SK-N-SH treated with all-trans-retinoic acid at 6 μM for 48 hours (cell line): ENCODE measurements around the gene CEBPA.
"Not testable (repeated sequence)": the region's sequence is repeated elsewhere in the genome, so short reads cannot be mapped to it uniquely, and the experiment has no call there.

Experiments used
- ATAC-seq: fragments of 200-7000 bp; cut with Tn5 transposase; 3 replicates; pipeline ENCODE4 v1.9.1; 2020; ENCODE audit warnings: mild to moderate bottlenecking, moderate library complexity
- ARNTL ChIP-seq: fragments of 450-650 bp; formaldehyde crosslinking; IDR thresholded peaks from 2 replicates; pipeline ENCODE4 v1.5.0; 2020; ENCODE audit warnings: low read depth, mild to moderate bottlenecking, moderate library complexity, borderline replicate concordance
- CSDC2 ChIP-seq: fragments of 250-450 bp; sonication (Bioruptor Pico); IDR thresholded peaks from 2 replicates; pipeline ENCODE4 v1.5.0; 2020; ENCODE audit warnings: mild to moderate bottlenecking, moderate library complexity
- ESRRG ChIP-seq: fragments of 250-450 bp; sonication (Bioruptor Pico); IDR thresholded peaks from 2 replicates; pipeline ENCODE4 v1.6.1; 2021; ENCODE audit warnings: mild to moderate bottlenecking
- ISL1 ChIP-seq: fragments of 250-450 bp; sonication (Bioruptor Pico); IDR thresholded peaks from 2 replicates; pipeline ENCODE4 v2.1.2; 2022; ENCODE audit warnings: mild to moderate bottlenecking, moderate library complexity
- OSR1 ChIP-seq: fragments of 250-450 bp; sonication (Bioruptor Pico); IDR thresholded peaks from 2 replicates; pipeline ENCODE4 v1.8.0; 2022; ENCODE audit warnings: moderate library complexity, mild to moderate bottlenecking, inconsistent platforms
- PPARA ChIP-seq: fragments of 250-450 bp; sonication (Bioruptor Pico); IDR thresholded peaks from 2 replicates; pipeline ENCODE4 v1.5.0; 2020; ENCODE audit warnings: mild to moderate bottlenecking, borderline replicate concordance
- RARB ChIP-seq: fragments of 250-450 bp; sonication (Bioruptor Pico); IDR thresholded peaks from 2 replicates; pipeline ENCODE4 v1.8.0; 2021; ENCODE audit warnings: mild to moderate bottlenecking, moderate library complexity
- SNAI2 ChIP-seq: fragments of 250-450 bp; sonication (Bioruptor Pico); IDR thresholded peaks from 2 replicates; pipeline ENCODE4 v1.5.0; 2020; ENCODE audit warnings: mild to moderate bottlenecking, moderate library complexity
- TOX ChIP-seq: fragments of 250-450 bp; sonication (Bioruptor Pico); IDR thresholded peaks from 2 replicates; pipeline ENCODE4 v1.8.0; 2021; ENCODE audit warnings: mild to moderate bottlenecking, moderate library complexity, borderline replicate concordance
- ZC3H10 ChIP-seq: fragments of 250-450 bp; sonication (Bioruptor Pico); IDR thresholded peaks from 2 replicates; pipeline ENCODE4 v1.5.1; 2021; ENCODE audit warnings: mild to moderate bottlenecking, moderate library complexity
- ZFP30 ChIP-seq: fragments of 450-650 bp; formaldehyde crosslinking; IDR thresholded peaks from 2 replicates; pipeline ENCODE4 v1.5.0; 2022; ENCODE audit warnings: mild to moderate bottlenecking, moderate library complexity
- ZNF565 ChIP-seq: fragments of 450-650 bp; formaldehyde crosslinking; conservative IDR thresholded peaks from 2 replicates; pipeline ENCODE4 v1.5.0; 2020; ENCODE audit warnings: low read depth, mild to moderate bottlenecking, moderate library complexity
- ZNF70 ChIP-seq: fragments of 450-650 bp; formaldehyde crosslinking; IDR thresholded peaks from 2 replicates; pipeline ENCODE4 v1.5.0; 2020; ENCODE audit warnings: mild to moderate bottlenecking, moderate library complexity
- ZNF8 ChIP-seq: fragments of 450-650 bp; formaldehyde crosslinking; IDR thresholded peaks from 2 replicates; pipeline ENCODE4 v1.5.0; 2020; ENCODE audit warnings: mild to moderate bottlenecking, moderate library complexity
- TF ChIP-seq, protein P1 (sequence below): fragments of 250-450 bp; sonication (Bioruptor Pico); IDR thresholded peaks from 2 replicates; pipeline ENCODE4 v1.8.0; 2020; ENCODE audit warnings: mild to moderate bottlenecking, moderate library complexity, borderline replicate concordance
- TF ChIP-seq, protein P2 (sequence below): fragments of 250-450 bp; sonication (Bioruptor Pico); IDR thresholded peaks from 2 replicates; pipeline ENCODE4 v1.5.1; 2020; ENCODE audit warnings: low read depth, mild to moderate bottlenecking, moderate library complexity
- TF ChIP-seq, protein P3 (sequence below): fragments of 250-450 bp; sonication (Bioruptor Pico); IDR thresholded peaks from 2 replicates; pipeline ENCODE4 v1.5.1; 2021; ENCODE audit warnings: mild to moderate bottlenecking, moderate library complexity
- TF ChIP-seq, protein P4 (sequence below): fragments of 250-450 bp; sonication (Bioruptor Pico); IDR thresholded peaks from 2 replicates; pipeline ENCODE4 v1.8.0; 2021; ENCODE audit warnings: low read depth, mild to moderate bottlenecking, moderate library complexity, borderline replicate concordance
- TF ChIP-seq, protein P5 (sequence below): fragments of 250-450 bp; sonication (Bioruptor Pico); IDR thresholded peaks from 2 replicates; pipeline ENCODE4 v1.5.0; 2020; ENCODE audit warnings: mild to moderate bottlenecking, moderate library complexity

CEBPA gene

DNA sequence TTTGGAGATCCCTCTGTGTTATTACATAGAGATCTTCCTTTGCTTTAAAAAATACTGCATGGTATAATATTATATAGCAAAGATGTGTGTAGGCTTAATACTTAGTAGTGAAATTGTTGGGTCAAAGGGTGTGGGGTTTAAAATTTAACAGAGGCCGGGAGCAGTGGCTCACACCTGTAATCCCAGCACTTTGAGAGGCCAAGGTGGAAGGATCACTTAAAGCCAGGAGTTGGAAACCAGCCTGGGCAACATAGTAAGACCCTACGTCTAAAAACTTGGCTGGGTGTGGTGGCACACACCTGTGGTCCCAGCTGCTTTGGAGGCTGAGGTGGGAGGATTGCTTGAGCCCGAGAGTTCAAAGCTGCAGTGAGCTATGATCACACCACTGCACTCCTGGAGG lies 22.3 kb upstream of the CEBPA start (continued):
- TF ChIP-seq, protein P1, sequence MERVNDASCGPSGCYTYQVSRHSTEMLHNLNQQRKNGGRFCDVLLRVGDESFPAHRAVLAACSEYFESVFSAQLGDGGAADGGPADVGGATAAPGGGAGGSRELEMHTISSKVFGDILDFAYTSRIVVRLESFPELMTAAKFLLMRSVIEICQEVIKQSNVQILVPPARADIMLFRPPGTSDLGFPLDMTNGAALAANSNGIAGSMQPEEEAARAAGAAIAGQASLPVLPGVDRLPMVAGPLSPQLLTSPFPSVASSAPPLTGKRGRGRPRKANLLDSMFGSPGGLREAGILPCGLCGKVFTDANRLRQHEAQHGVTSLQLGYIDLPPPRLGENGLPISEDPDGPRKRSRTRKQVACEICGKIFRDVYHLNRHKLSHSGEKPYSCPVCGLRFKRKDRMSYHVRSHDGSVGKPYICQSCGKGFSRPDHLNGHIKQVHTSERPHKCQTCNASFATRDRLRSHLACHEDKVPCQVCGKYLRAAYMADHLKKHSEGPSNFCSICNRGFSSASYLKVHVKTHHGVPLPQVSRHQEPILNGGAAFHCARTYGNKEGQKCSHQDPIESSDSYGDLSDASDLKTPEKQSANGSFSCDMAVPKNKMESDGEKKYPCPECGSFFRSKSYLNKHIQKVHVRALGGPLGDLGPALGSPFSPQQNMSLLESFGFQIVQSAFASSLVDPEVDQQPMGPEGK: no peak
- TF ChIP-seq ZNF70 (no peak), CSDC2 (CRISPR knock-in tag) (no peak)

DNA sequence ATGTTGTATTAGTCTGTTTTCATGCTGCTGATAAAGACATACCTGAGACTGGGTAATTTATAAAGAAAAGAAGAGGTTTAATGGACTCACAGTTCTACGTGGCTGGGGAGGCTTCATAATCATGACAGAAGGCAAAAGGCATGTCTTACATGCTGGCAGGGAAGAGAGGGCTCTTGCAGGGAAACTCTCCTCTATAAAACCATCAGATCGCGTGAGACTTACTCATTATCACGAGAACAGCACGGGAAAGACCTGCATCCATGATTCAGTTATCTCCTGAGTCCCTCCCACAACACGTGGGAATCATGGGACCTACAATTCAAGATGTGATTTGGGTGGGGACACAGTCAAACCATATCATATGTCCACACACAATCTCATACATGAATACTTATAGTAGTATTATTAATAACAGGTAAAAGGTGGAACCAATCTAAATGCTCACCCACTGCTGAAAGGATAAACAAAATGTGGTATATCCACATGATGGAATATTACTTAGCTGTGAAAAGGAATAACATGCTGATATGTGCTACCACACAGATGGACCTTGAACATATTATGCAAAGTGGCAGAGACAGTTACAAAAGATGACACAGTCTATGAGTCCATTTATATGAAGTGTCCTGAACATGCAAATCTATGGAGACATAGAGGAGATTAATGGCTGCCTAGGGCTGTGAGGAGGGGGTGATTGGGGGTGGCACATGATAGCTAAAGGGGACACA lies 20.9 kb upstream of the CEBPA start:
- TF ChIP-seq ZC3H10 (no peak), ZNF8 (CRISPR knock-in tag) (peak; percentile 62)
- TF ChIP-seq, all 23 proteins: peak for 1
- ATAC-seq: no peak

DNA sequence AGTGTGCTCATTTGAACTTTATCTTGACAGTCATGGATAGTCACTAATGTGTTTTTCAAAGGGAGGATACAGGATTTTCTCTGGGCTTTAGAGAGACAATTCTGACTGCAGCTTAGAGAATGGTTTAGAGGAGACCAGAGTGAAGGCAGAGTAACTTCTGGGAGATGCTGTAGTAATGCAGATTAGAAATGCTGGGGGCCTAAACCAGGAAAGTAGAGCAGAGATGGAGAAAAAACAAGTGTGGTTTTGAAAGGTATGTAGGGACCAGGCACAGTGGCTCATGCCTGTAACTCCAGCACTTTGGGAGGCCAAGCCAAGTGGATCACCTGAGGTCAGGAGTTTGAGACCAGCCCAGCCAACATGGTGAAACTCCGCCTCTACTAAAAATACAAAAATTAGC lies 18.3 kb upstream of the CEBPA start:
- no peak for ATAC-seq

DNA sequence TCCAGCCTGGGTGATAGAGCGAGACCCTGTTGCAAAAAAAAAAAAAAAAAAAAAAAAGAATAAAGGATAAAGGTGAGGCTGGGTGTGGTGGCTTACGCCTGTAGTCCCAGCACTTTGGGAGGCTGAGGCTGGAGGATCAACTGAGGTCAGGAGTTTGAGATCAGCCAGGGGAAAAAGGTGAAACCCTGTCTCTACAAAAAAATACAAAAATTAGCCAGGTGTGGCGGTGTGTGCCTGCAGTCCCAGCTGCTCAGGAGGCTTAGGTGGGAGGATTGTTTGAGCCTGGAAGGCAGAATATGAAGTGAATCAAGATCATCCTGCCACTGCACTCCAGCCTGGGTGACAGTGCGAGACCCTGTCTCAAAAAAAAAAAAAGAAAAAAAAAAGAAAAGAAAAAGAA lies 15.7 kb upstream of the CEBPA start:
- ATAC-seq: not testable (repeated sequence)

More for the DNA sequence above, 18.3 kb upstream of the CEBPA start:
- TF ChIP-seq ZC3H10 (no peak), ZNF8 (CRISPR knock-in tag) (no peak), ZFP30 (CRISPR knock-in tag) (no peak), ZNF565 (CRISPR knock-in tag) (no peak), SNAI2 (CRISPR knock-in tag) (no peak), ESRRG (no peak), TOX (CRISPR knock-in tag) (no peak), ARNTL (CRISPR knock-in tag) (no peak), PPARA (CRISPR knock-in tag) (no peak), ISL1 (no peak), RARB (CRISPR knock-in tag) (no peak), OSR1 (CRISPR knock-in tag) (no peak)
- TF ChIP-seq, protein P2, sequence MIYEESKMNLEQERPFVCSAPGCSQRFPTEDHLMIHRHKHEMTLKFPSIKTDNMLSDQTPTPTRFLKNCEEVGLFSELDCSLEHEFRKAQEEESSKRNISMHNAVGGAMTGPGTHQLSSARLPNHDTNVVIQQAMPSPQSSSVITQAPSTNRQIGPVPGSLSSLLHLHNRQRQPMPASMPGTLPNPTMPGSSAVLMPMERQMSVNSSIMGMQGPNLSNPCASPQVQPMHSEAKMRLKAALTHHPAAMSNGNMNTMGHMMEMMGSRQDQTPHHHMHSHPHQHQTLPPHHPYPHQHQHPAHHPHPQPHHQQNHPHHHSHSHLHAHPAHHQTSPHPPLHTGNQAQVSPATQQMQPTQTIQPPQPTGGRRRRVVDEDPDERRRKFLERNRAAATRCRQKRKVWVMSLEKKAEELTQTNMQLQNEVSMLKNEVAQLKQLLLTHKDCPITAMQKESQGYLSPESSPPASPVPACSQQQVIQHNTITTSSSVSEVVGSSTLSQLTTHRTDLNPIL (CRISPR knock-in tag): no peak
- TF ChIP-seq, protein P3, sequence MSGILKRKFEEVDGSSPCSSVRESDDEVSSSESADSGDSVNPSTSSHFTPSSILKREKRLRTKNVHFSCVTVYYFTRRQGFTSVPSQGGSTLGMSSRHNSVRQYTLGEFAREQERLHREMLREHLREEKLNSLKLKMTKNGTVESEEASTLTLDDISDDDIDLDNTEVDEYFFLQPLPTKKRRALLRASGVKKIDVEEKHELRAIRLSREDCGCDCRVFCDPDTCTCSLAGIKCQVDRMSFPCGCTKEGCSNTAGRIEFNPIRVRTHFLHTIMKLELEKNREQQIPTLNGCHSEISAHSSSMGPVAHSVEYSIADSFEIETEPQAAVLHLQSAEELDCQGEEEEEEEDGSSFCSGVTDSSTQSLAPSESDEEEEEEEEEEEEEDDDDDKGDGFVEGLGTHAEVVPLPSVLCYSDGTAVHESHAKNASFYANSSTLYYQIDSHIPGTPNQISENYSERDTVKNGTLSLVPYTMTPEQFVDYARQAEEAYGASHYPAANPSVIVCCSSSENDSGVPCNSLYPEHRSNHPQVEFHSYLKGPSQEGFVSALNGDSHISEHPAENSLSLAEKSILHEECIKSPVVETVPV: no peak
- TF ChIP-seq, protein P4, sequence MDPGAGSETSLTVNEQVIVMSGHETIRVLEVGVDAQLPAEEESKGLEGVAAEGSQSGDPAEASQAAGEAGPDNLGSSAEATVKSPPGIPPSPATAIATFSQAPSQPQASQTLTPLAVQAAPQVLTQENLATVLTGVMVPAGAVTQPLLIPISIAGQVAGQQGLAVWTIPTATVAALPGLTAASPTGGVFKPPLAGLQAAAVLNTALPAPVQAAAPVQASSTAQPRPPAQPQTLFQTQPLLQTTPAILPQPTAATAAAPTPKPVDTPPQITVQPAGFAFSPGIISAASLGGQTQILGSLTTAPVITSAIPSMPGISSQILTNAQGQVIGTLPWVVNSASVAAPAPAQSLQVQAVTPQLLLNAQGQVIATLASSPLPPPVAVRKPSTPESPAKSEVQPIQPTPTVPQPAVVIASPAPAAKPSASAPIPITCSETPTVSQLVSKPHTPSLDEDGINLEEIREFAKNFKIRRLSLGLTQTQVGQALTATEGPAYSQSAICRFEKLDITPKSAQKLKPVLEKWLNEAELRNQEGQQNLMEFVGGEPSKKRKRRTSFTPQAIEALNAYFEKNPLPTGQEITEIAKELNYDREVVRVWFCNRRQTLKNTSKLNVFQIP (CRISPR knock-in tag): no peak
- TF ChIP-seq, protein P5, sequence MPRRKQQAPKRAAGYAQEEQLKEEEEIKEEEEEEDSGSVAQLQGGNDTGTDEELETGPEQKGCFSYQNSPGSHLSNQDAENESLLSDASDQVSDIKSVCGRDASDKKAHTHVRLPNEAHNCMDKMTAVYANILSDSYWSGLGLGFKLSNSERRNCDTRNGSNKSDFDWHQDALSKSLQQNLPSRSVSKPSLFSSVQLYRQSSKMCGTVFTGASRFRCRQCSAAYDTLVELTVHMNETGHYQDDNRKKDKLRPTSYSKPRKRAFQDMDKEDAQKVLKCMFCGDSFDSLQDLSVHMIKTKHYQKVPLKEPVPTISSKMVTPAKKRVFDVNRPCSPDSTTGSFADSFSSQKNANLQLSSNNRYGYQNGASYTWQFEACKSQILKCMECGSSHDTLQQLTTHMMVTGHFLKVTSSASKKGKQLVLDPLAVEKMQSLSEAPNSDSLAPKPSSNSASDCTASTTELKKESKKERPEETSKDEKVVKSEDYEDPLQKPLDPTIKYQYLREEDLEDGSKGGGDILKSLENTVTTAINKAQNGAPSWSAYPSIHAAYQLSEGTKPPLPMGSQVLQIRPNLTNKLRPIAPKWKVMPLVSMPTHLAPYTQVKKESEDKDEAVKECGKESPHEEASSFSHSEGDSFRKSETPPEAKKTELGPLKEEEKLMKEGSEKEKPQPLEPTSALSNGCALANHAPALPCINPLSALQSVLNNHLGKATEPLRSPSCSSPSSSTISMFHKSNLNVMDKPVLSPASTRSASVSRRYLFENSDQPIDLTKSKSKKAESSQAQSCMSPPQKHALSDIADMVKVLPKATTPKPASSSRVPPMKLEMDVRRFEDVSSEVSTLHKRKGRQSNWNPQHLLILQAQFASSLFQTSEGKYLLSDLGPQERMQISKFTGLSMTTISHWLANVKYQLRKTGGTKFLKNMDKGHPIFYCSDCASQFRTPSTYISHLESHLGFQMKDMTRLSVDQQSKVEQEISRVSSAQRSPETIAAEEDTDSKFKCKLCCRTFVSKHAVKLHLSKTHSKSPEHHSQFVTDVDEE: no peak
- TF ChIP-seq, protein P1: no peak
